Neutrophil (primary cell): Measurements from ENCODE around the gene EOGT.

Source experiments
- H3K27ac ChIP-seq: fragments of 200-600 bp; sonication (generic); 2 replicates; pipeline ENCODE4 v1.5.1; 2016; ENCODE audit warnings: mild to moderate bottlenecking, moderate library complexity
- H3K27me3 ChIP-seq: fragments of 200-600 bp; sonication (generic); 2 replicates; pipeline ENCODE4 v1.6.0; 2016; ENCODE audit warnings: mild to moderate bottlenecking
- H3K36me3 ChIP-seq: fragments of 200-600 bp; sonication (generic); 2 replicates; pipeline ENCODE4 v1.5.1; 2017
- H3K4me1 ChIP-seq, 2 experiments: fragments of 200-600 bp in 1 of 2; sonication (generic) in 1 of 2; 1 replicate in 1 of 2; 2 replicates in 1 of 2; pipeline versions ENCODE4 v1.5.1 to v1.6.1; 2013 to 2016; ENCODE audit warnings: low read depth in 1 of 2, low read length in 1 of 2, mild to moderate bottlenecking in 1 of 2, moderate library complexity in 1 of 2; ENCODE audit not compliant: control insufficient read depth in 1 of 2, insufficient read depth in 1 of 2
- H3K4me3 ChIP-seq, 2 experiments: fragments of 200-600 bp in 1 of 2; sonication (generic) in 1 of 2; 1 replicate in 1 of 2; 2 replicates in 1 of 2; pipeline ENCODE4 v1.5.1; 2013 to 2016; ENCODE audit warnings: low read depth in 1 of 2, low read length in 1 of 2, mild to moderate bottlenecking in 1 of 2, moderate library complexity in 1 of 2
- H3K9me3 ChIP-seq: fragments of 200-600 bp; sonication (generic); 2 replicates; pipeline ENCODE4 v1.5.1; 2016
- CTCF ChIP-seq: fragments of 200-600 bp; sonication (generic); IDR thresholded peaks from 2 replicates; pipeline ENCODE4 v1.5.1; 2016; ENCODE audit warnings: antibody characterized with exemption

EOGT gene

DNA sequence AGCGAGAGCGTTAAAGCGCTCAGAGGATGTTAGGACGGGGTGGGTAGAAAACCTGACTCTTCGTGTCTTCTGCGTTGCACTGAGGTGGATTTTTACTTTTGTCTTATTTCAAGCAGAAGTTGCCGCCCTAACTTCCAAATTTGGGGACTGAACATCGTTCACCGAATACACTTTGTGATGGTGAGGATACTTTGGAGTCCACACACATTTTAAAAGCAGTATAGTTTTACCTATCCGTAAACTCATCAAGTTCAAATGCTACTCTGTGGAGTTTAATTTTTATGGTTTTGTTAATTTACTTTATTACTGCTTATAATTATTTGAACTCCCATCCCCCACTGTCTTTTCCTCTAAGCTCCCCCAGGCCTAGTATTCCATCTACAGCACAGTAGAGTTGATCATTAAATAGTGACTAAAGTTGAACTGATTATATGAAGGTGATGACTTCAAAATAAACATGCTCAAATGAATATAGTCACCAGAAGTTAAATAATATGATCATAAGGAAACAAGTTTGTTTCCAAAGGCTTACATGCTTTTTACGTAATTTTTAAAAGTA, 617 bp upstream of the EOGT start:
- Histone ChIP-seq H3K36me3 (peaks cover 10% of the 10 kb centered on the region), H3K9me3 (no peaks in the 10 kb centered on the region), H3K27ac (no peak overlapping the region), H3K4me3 (peak overlapping the region; percentile 62 to 81), H3K4me1 (peaks cover 7 to 18% of the 10 kb centered on the region in 2 experiments), H3K27me3 (peaks cover 23% of the 10 kb centered on the region)
- no peak for TF ChIP-seq CTCF

DNA sequence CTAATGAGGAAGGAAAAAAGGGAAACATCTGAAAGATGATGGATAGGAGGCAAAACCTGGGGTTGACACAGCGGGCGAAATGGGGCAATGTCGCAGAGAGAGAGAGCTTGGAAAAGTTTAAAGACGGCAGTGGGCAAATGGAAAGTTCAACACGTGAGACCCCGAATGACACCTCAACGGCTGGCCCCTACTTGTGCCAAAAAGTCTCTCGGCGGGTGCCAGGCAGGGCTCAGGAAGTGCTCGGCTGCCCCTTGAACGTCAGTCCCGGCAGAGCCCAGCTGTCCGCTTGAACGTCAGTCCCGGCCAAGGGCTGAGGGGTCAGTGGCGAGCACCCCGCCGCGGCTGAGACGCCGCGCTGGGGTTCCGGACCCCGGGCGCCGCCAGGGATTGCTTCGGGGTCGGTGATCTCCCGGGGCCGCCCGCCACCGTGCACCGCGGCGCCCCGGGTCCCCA, 658 bp downstream of the EOGT start:
- H3K27me3 ChIP-seq: peaks cover 23% of the 10 kb centered on the region
- H3K4me1 ChIP-seq: peaks cover 7 to 18% of the 10 kb centered on the region in 2 experiments
- H3K27ac ChIP-seq: no peak overlapping the region
- H3K9me3 ChIP-seq: no peaks in the 10 kb centered on the region
- no peaks in the 10 kb centered on the region for H3K36me3 ChIP-seq
- TF ChIP-seq CTCF: no peak
- H3K4me3 ChIP-seq: peak overlapping the region; percentile 62 to 81

DNA sequence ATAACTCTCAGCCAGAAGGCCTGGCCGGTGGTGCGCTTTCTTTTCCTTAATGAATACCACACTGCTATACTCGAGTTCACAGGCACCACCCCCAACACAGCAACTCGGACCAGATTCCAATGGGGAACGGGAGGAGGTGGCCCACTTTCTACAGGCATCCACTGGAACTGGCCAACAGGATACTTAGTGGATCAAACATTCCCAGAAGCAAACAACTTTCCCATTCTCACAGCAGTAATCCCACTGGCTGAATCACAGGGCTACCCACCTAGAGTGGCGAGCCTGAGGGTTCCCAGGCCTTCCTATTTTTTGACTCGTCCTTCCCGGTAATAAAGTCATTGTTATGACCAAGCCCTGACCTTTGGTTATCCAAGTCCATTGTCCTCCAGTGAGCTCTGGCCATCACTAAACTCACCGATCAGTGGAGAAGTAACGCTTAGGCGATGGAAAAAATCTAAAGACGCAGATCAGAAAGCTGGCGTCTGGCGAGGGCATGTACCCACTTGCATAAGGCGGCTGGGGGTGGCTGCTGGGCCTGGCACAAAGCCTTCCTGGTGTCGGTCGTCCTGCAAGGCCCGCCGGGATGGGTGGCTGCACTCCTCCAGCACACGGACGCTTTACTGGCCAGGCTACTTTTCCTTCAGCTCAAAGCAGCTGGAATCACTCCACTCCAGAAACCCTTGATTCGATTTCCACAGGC, 1.2 kb downstream of the EOGT start:
- Histone ChIP-seq H3K4me1 (peaks cover 7 to 18% of the 10 kb centered on the region in 2 experiments), H3K36me3 (no peaks in the 10 kb centered on the region), H3K9me3 (no peaks in the 10 kb centered on the region), H3K27me3 (peaks cover 23% of the 10 kb centered on the region), H3K4me3 (peak overlapping the region; percentile 62 to 81), H3K27ac (no peak overlapping the region)
- no peak for TF ChIP-seq CTCF

- no peak for TF ChIP-seq CTCF
- peaks cover 7 to 18% of the 10 kb centered on the region in 2 experiments for H3K4me1 ChIP-seq
- H3K27me3 ChIP-seq: peaks cover 23% of the 10 kb centered on the region
- no peaks in the 10 kb centered on the region for H3K9me3 ChIP-seq
- no peak overlapping the region for H3K27ac ChIP-seq
- peaks cover 3% of the 10 kb centered on the region for H3K36me3 ChIP-seq
- no peak overlapping the region for H3K4me3 ChIP-seq
Observed at GRCh38 chr3:69011096-69011730, 2.3 kb downstream of the EOGT start.

GRCh38 chr3:69009559-69010410, 3.7 kb downstream of the EOGT start:
- TF ChIP-seq CTCF: no peak
- Histone ChIP-seq H3K36me3 (peaks cover 3% of the 10 kb centered on the region), H3K27me3 (peaks cover 23% of the 10 kb centered on the region), H3K27ac (no peak overlapping the region), H3K4me1 (peaks cover 7 to 18% of the 10 kb centered on the region in 2 experiments), H3K9me3 (no peaks in the 10 kb centered on the region), H3K4me3 (no peak overlapping the region)
